Measurements from ENCODE around the gene RBM48. TPM values are rescaled to one million over a fixed set of nuclear protein-coding genes. Genes with fewer than 3 reads are reported as not detected.

The RBM48 gene
- total and polyA plus RNA-seq, 2 donors (not counting 3 experiments of a cell fraction or from before 2014, with no cell fraction given), result 9.8 to 12.0 TPM

GRCh38 chr7:92487804-92488203 lies 40.8 kb upstream of the RBM48 start:
- ChIA-PET CTCF (no interaction called here), POLR2A (no interaction called here)
- no peaks in the 10 kb centered on the region for H4K20me1 ChIP-seq (replicated peaks; ENCODE audit: control insufficient read depth, extremely low read depth, insufficient read depth, low read length)
- H3K9me3 ChIP-seq (replicated peaks; ENCODE audit: control insufficient read depth, insufficient read depth, low read length), result no peaks in the 10 kb centered on the region
- H3K36me3 ChIP-seq (ENCODE audit: control insufficient read depth in 2 of 2, extremely low read depth in 1 of 2, insufficient read depth in 2 of 2, low read length in 2 of 2), result peaks cover 9% of the 10 kb centered on the region in 2 experiments
- intact Hi-C loops (cut with micrococcal nuclease) (no loop called here), dilution Hi-C loops (cut with MboI; ENCODE audit: extremely low pct_ligation_motif_present, low sequenced_read_pairs) (no loop called here)
- H3K4me1 ChIP-seq (ENCODE audit: control insufficient read depth, extremely low read depth, insufficient read depth, low read length), result no peaks in the 10 kb centered on the region
- DNase-seq (ENCODE audit: low read depth, low spot score) (no peak), FAIRE-seq (no peak)
- H3K4me3 ChIP-seq (replicated peaks in 1 of 3; ENCODE audit: insufficient read depth in 1 of 3, low read depth in 1 of 3, low read length in 3 of 3), result no peak overlapping the region
- no peak overlapping the region for H3K27ac ChIP-seq (ENCODE audit: insufficient read depth, low read depth, low read length)
- no TSS peak for BruUV-seq (replicated peaks)
- no peaks in the 10 kb centered on the region for H3K27me3 ChIP-seq (ENCODE audit: control insufficient read depth in 2 of 2, insufficient read depth in 2 of 2, low read length in 2 of 2)
- H3K9ac ChIP-seq (replicated peaks; ENCODE audit: extremely low read depth, insufficient read depth, low read length), result no peak overlapping the region
- no peaks in the 10 kb centered on the region for H3K9me1 ChIP-seq (replicated peaks; ENCODE audit: control insufficient read depth, extremely low read depth, insufficient read depth, low read length)
- no peak overlapping the region for H3K4me2 ChIP-seq (ENCODE audit: insufficient read depth, low read length)
- TF ChIP-seq POLR2A (IDR thresholded peaks at IDR 0.05; ENCODE audit: low read depth, low read length) (no peak), GATA2 (IDR thresholded peaks at IDR 0.05; ENCODE audit: insufficient read depth, insufficient read length, low read depth, low read length) (no peak), MYC (IDR thresholded peaks at IDR 0.05; ENCODE audit: low read depth, low read length) (no peak), EZH2 (IDR thresholded peaks at IDR 0.05; ENCODE audit: borderline replicate concordance, low read depth, low read length, severe bottlenecking) (no peak), POLR2AphosphoS5 (IDR thresholded peaks at IDR 0.05; ENCODE audit: insufficient read depth, low read depth, low read length) (no peak), JUN (IDR thresholded peaks at IDR 0.05; ENCODE audit: borderline replicate concordance, insufficient read depth, insufficient read length, low read depth) (no peak), FOS (IDR thresholded peaks at IDR 0.05; ENCODE audit: borderline replicate concordance, insufficient read depth, low read length) (no peak), MAX (IDR thresholded peaks at IDR 0.05; ENCODE audit: insufficient read depth, insufficient read length) (no peak), CTCF (IDR thresholded peaks at IDR 0.05; ENCODE audit: extremely low read depth in 1 of 2, insufficient read depth in 1 of 2, low read depth in 1 of 2, low read length in 2 of 2) (no peak)
- no peak overlapping the region for H2AFZ ChIP-seq (ENCODE audit: low read depth, low read length)
- H3K79me2 ChIP-seq (ENCODE audit: control insufficient read depth, insufficient read depth, low read length), result no peaks in the 10 kb centered on the region
